Measurements from ENCODE around the gene HDAC4.

DNA sequence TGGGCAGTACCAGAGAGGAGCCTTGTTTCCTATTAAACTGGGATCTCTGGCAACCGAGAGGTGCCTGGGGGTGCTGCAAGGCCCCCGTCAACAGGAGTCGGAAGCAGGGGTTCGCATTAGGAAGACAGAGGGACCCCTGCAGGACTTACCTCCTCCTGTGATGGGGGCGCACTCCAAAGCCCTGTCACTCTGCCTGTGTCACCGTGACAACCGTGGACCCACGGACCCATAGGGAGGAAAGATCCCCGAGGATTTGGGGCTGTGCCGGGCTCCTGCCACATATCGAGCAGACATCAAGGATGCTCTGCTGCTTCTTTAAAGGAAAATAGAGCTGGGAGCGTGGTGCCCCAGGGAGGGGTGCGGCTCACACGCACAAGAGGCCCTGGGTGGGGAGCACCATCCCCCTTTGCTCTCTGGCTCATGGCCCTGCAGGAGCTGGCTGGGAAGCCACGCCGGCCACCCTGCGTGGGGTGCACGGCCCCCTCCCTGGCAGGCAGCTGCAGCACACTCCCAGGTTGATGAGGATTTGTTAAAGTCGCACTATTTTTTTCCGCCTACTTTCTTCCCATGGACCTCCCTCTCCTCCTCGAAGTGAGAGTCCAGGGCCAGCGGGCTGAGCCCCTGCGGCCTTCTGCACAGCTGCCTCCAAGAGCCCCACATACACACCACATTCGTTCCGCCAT, 385.5 kb downstream of the HDAC4 start:
- TF ChIP-seq POLR2A (IDR thresholded peaks at IDR 0.05) = no peak
- TF ChIP-seq, protein P1, sequence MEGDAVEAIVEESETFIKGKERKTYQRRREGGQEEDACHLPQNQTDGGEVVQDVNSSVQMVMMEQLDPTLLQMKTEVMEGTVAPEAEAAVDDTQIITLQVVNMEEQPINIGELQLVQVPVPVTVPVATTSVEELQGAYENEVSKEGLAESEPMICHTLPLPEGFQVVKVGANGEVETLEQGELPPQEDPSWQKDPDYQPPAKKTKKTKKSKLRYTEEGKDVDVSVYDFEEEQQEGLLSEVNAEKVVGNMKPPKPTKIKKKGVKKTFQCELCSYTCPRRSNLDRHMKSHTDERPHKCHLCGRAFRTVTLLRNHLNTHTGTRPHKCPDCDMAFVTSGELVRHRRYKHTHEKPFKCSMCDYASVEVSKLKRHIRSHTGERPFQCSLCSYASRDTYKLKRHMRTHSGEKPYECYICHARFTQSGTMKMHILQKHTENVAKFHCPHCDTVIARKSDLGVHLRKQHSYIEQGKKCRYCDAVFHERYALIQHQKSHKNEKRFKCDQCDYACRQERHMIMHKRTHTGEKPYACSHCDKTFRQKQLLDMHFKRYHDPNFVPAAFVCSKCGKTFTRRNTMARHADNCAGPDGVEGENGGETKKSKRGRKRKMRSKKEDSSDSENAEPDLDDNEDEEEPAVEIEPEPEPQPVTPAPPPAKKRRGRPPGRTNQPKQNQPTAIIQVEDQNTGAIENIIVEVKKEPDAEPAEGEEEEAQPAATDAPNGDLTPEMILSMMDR (IDR thresholded peaks at IDR 0.05) = no peak
